Erythroblast (primary cell): Measurements from ENCODE around the gene FAM228B.

Source experiments
- GATA1 ChIP-seq: IDR thresholded peaks from 2 replicates; pipeline ENCODE4 v1.6.1; 2011; ENCODE audit warnings: low read depth, mild to moderate bottlenecking, control low read depth, low read length, moderate library complexity
- POLR2A ChIP-seq: IDR thresholded peaks from 2 replicates; pipeline ENCODE4 v1.6.1; 2011; ENCODE audit warnings: mild to moderate bottlenecking, low read length

- TF ChIP-seq POLR2A = no peak
- TF ChIP-seq GATA1 = no peak
These were observed 30.2 kb downstream of the FAM228B start for GRCh38 chr2:24153478-24153877.
